H1 (cell line): ENCODE data around the gene ADRM1. TPM values are rescaled to one million over a fixed set of nuclear protein-coding genes. Genes with fewer than 3 reads are reported as not detected.

Experiments used
- EZH2 ChIP-seq: fragments of 200-600 bp; sonication (generic); IDR thresholded peaks from 2 replicates; pipeline ENCODE4 v1.7.1; 2012; ENCODE audit warnings: low read depth, mild to moderate bottlenecking, moderate library complexity, low read length, inconsistent platforms; ENCODE audit not compliant: severe bottlenecking
- MAFK ChIP-seq: IDR thresholded peaks from 2 replicates; pipeline ENCODE4 v1.6.1; 2012; ENCODE audit warnings: low read depth, mild to moderate bottlenecking, improper control_type of control experiment, low read length
- polyA plus RNA-seq, 7 experiments: library from polyadenylated mRNA; depleted of rRNA in 3 of 7; stranded (reverse) in 5 of 7; unstranded in 2 of 7; fragments of >200 nt in 5 of 7; fragments of 200-250 nt in 2 of 7; gene quantifications; 1 replicate in 5 of 7; 2 replicates in 1 of 7; 4 replicates in 1 of 7; pipeline versions ENCODE4 v1.2.1 to v1.2.3, GENCODE V29; 2011 to 2013; ENCODE audit warnings: missing spikeins in 2 of 7, mixed read lengths in 2 of 7
- total RNA-seq: library from RNA; stranded (reverse); fragmentation: NEBNext Ultra II Directional; extraction: Animal tissue kit (Norgen Biotek cat#: 25700); gene quantifications from 2 replicates; pipeline ENCODE4 v1.2.1, GENCODE V29; 2021
- TF ChIP-seq, protein P1 (sequence below): IDR thresholded peaks from 2 replicates; pipeline ENCODE4 v1.6.1; 2012; ENCODE audit warnings: inconsistent platforms

Gene ADRM1
- total and polyA plus RNA-seq, 2 of the 8 experiments (the other 6 are each of a cell fraction or from before 2014, with no cell fraction given): 126 to 214 TPM

DNA sequence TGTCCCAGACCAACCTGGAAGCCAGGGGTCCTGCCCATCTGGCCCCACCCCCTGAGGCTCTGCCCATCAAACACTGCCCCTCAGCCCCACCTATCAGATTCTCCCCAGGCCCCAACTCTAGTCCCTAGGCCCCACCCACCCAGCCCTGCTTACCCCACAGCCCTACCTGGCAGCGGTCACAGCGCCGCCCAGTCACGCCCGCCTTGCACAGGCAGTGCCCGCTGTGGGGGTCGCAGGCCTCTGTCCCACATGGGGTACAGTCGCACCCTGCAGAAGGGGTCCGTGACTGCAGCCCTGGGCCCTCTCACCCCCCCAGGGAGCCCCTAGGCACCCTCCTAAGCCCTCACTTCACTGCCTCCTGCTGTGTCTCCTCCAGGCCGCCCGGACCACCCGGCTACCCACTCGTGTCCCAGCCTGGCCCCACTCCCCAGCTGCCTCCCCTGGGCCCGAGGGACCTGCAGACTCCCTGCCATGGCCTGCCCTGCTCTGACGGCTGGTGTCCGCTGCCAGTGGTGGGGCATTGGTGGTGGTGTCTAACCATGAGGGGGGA, 19.8 kb downstream of the ADRM1 start (continued):
- TF ChIP-seq, protein P1, sequence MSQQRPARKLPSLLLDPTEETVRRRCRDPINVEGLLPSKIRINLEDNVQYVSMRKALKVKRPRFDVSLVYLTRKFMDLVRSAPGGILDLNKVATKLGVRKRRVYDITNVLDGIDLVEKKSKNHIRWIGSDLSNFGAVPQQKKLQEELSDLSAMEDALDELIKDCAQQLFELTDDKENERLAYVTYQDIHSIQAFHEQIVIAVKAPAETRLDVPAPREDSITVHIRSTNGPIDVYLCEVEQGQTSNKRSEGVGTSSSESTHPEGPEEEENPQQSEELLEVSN: no peak
- no peak for TF ChIP-seq EZH2
- TF ChIP-seq MAFK: no peak
- TF ChIP-seq, all 59 proteins: peak for 0
